Liver (tissue), 3 donors: ENCODE results near the gene GAS6.

Experiments
- EGR1 ChIP-seq, 2 donors: IDR thresholded peaks; 2 replicates each; pipeline ENCODE4 v1.6.1; 2016 to 2018; ENCODE audit warnings: antibody characterized with exemption in 2 of 2, low read depth in 2 of 2
- FOXA1 ChIP-seq: IDR thresholded peaks from 2 replicates; pipeline ENCODE4 v1.6.1; 2016; ENCODE audit warnings: antibody characterized with exemption
- GABPA ChIP-seq, 2 donors: IDR thresholded peaks in 1 of 2; conservative IDR thresholded peaks in 1 of 2; 2 replicates each; pipeline ENCODE4 v1.6.1; 2016; ENCODE audit warnings: antibody characterized with exemption in 2 of 2, mild to moderate bottlenecking in 1 of 2, moderate library complexity in 1 of 2
- JUND ChIP-seq, 2 donors: IDR thresholded peaks; 2 replicates each; pipeline ENCODE4 v1.6.1; 2016; ENCODE audit warnings: antibody characterized with exemption in 2 of 2
- RAD21 ChIP-seq, 2 donors: IDR thresholded peaks; 2 replicates each; pipeline ENCODE4 v1.6.1; 2016; ENCODE audit warnings: antibody characterized with exemption in 2 of 2, mild to moderate bottlenecking in 2 of 2
- SP1 ChIP-seq: IDR thresholded peaks from 2 replicates; pipeline ENCODE4 v1.6.1; 2018; ENCODE audit warnings: antibody characterized with exemption, mild to moderate bottlenecking
- TAF1 ChIP-seq: conservative IDR thresholded peaks from 2 replicates; pipeline ENCODE4 v1.6.1; 2016; ENCODE audit warnings: antibody characterized with exemption, mild to moderate bottlenecking
- TF ChIP-seq, protein P1 (sequence below): IDR thresholded peaks from 2 replicates; pipeline ENCODE4 v1.6.1; 2016; ENCODE audit warnings: antibody characterized with exemption
- TF ChIP-seq, protein P2 (sequence below): fragments of 150-350 bp; IDR thresholded peaks from 2 replicates; pipeline ENCODE4 v1.5.1; 2017; ENCODE audit warnings: improper control_type of control experiment, low read depth, low read length; ENCODE audit not compliant: missing input control
- TF ChIP-seq, protein P3 (sequence below): IDR thresholded peaks from 2 replicates; pipeline ENCODE4 v1.6.1; 2016; ENCODE audit warnings: antibody characterized with exemption
- TF ChIP-seq, protein P4 (sequence below): IDR thresholded peaks from 2 replicates; pipeline ENCODE4 v1.6.1; 2016; ENCODE audit warnings: antibody characterized with exemption, mild to moderate bottlenecking
- TF ChIP-seq, protein P5 (sequence below): IDR thresholded peaks from 2 replicates; pipeline ENCODE4 v1.6.1; 2016; ENCODE audit warnings: antibody characterized with exemption
- donor health status: healthy.
- donor health status: healthy.

DNA sequence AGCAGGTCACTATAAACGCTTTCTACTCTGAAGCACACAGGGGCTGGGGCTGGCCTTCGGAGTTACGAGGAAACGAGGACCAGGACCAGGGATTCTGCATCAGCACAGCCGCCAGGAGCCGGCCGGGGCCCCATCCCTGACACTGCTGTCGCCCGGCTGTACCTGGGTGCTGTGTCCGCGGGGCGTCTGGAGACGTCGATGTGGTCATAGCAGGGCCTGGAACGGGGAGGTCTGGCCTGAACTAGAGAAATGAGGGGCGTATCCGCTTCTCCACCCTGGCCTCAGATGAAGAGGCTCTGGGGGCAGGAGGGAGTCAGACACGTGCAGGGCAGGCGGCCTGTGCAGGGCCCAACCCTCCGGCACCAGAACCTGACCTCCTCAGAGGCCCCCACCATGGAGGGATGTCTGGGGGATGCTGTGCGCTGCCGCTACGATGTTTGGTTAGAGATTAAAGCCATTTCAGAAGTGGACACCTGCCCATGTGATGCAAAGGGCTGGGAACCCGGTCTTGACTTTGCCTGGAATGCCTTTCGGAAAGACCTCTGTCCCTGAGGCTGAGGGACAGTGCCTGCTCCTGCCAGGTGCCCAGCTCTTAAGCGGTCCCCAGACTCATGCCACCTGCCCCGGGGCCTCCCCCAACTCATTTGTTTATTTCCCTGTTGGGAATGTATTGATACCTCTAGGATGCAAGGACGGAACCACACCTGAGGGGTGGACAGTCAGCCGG, 21.4 kb downstream of the GAS6 start:
- TF ChIP-seq, protein P1, sequence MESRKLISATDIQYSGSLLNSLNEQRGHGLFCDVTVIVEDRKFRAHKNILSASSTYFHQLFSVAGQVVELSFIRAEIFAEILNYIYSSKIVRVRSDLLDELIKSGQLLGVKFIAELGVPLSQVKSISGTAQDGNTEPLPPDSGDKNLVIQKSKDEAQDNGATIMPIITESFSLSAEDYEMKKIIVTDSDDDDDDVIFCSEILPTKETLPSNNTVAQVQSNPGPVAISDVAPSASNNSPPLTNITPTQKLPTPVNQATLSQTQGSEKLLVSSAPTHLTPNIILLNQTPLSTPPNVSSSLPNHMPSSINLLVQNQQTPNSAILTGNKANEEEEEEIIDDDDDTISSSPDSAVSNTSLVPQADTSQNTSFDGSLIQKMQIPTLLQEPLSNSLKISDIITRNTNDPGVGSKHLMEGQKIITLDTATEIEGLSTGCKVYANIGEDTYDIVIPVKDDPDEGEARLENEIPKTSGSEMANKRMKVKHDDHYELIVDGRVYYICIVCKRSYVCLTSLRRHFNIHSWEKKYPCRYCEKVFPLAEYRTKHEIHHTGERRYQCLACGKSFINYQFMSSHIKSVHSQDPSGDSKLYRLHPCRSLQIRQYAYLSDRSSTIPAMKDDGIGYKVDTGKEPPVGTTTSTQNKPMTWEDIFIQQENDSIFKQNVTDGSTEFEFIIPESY: no peak
- TF ChIP-seq, protein P2, sequence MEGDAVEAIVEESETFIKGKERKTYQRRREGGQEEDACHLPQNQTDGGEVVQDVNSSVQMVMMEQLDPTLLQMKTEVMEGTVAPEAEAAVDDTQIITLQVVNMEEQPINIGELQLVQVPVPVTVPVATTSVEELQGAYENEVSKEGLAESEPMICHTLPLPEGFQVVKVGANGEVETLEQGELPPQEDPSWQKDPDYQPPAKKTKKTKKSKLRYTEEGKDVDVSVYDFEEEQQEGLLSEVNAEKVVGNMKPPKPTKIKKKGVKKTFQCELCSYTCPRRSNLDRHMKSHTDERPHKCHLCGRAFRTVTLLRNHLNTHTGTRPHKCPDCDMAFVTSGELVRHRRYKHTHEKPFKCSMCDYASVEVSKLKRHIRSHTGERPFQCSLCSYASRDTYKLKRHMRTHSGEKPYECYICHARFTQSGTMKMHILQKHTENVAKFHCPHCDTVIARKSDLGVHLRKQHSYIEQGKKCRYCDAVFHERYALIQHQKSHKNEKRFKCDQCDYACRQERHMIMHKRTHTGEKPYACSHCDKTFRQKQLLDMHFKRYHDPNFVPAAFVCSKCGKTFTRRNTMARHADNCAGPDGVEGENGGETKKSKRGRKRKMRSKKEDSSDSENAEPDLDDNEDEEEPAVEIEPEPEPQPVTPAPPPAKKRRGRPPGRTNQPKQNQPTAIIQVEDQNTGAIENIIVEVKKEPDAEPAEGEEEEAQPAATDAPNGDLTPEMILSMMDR: no peak
- TF ChIP-seq RAD21 (IDR thresholded peaks at IDR 0.05) (no peak), FOXA1 (no peak), GABPA (IDR thresholded peaks at IDR 0.05 in 1 of 2, conservative IDR thresholded peaks at IDR 0.05 in 1 of 2) (no peak), TAF1 (no peak), JUND (IDR thresholded peaks at IDR 0.05) (no peak), EGR1 (IDR thresholded peaks at IDR 0.05; ENCODE audit: low read depth in 2 of 2) (no peak), SP1 (no peak)
- TF ChIP-seq, protein P3, sequence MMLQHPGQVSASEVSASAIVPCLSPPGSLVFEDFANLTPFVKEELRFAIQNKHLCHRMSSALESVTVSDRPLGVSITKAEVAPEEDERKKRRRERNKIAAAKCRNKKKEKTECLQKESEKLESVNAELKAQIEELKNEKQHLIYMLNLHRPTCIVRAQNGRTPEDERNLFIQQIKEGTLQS: no peak
- TF ChIP-seq, protein P4, sequence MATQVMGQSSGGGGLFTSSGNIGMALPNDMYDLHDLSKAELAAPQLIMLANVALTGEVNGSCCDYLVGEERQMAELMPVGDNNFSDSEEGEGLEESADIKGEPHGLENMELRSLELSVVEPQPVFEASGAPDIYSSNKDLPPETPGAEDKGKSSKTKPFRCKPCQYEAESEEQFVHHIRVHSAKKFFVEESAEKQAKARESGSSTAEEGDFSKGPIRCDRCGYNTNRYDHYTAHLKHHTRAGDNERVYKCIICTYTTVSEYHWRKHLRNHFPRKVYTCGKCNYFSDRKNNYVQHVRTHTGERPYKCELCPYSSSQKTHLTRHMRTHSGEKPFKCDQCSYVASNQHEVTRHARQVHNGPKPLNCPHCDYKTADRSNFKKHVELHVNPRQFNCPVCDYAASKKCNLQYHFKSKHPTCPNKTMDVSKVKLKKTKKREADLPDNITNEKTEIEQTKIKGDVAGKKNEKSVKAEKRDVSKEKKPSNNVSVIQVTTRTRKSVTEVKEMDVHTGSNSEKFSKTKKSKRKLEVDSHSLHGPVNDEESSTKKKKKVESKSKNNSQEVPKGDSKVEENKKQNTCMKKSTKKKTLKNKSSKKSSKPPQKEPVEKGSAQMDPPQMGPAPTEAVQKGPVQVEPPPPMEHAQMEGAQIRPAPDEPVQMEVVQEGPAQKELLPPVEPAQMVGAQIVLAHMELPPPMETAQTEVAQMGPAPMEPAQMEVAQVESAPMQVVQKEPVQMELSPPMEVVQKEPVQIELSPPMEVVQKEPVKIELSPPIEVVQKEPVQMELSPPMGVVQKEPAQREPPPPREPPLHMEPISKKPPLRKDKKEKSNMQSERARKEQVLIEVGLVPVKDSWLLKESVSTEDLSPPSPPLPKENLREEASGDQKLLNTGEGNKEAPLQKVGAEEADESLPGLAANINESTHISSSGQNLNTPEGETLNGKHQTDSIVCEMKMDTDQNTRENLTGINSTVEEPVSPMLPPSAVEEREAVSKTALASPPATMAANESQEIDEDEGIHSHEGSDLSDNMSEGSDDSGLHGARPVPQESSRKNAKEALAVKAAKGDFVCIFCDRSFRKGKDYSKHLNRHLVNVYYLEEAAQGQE: no peak
- TF ChIP-seq, protein P5, sequence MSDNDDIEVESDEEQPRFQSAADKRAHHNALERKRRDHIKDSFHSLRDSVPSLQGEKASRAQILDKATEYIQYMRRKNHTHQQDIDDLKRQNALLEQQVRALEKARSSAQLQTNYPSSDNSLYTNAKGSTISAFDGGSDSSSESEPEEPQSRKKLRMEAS: no peak
